ENCODE data around the gene CDH15.

DNA sequence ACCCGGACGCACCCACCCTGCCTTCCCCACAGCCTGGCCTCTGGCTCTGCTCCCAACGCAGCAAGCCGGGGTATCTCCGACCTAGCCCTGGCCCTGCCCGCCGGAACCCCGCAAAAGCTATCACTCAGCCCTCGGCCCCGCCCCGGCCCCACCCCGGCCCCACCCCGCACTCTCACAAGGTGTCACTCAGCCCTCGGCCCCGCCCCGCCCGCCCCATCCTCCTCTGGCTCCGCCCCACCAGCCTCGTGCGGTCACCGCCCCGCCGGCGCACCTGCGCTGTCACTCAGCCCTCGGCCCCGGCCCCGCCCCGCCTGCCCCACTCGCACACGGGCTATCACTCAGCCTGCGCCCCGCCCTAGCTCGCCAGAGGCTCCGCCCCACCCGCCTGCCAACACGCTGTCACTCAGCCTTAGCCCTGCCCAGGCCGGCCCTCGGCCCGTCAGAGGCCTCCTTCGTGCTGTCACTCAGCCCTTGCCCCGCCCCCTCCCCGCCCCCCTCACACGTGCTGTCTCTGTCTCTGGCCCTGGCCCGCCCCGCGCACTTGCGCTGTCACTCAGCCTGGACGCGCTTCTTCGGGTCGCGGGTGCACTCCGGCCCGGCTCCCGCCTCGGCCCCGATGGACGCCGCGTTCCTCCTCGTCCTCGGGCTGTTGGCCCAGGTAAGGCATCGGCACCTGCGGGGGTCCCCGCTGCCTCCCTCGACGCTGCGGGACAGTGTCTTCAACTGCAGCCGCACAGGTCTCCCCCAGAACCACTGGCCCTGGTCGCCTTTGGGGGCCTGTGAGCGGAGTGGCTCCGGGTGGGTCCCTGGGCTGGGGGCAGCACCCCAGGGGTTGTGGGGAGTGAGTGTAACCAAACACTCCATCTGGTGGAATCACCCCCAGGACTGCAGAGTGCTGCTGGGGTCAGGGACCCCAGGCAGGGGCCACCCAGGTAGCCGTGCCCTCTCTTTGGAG, at the start of gene CDH15:
- TF ChIP-seq CTCF (IDR thresholded peaks at IDR 0.05; ENCODE audit: borderline replicate concordance, extremely low read depth, low read length, poor library complexity, severe bottlenecking) = no peak
- no peak for TF ChIP-seq EZH2 (IDR thresholded peaks at IDR 0.05; ENCODE audit: borderline replicate concordance, low read depth, low read length, severe bottlenecking)
